K562 treated with DMSO at 1 percent for 48 hours (cell line): ENCODE data around the gene DEUP1. TPM values are rescaled to one million over a fixed set of nuclear protein-coding genes. Genes with fewer than 3 reads are reported as not detected.

Source experiments
- total RNA-seq: library from RNA; unstranded; fragments of 300-600 nt; gene quantifications from 2 replicates; pipeline ENCODE4 v1.2.3, GENCODE V29; 2022; ENCODE audit warnings: low replicate concordance; ENCODE audit errors: extremely low read depth

The DEUP1 gene, protein sequence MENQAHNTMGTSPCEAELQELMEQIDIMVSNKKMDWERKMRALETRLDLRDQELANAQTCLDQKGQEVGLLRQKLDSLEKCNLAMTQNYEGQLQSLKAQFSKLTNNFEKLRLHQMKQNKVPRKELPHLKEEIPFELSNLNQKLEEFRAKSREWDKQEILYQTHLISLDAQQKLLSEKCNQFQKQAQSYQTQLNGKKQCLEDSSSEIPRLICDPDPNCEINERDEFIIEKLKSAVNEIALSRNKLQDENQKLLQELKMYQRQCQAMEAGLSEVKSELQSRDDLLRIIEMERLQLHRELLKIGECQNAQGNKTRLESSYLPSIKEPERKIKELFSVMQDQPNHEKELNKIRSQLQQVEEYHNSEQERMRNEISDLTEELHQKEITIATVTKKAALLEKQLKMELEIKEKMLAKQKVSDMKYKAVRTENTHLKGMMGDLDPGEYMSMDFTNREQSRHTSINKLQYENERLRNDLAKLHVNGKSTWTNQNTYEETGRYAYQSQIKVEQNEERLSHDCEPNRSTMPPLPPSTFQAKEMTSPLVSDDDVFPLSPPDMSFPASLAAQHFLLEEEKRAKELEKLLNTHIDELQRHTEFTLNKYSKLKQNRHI
- total RNA-seq = not detected in 2 replicates

DNA sequence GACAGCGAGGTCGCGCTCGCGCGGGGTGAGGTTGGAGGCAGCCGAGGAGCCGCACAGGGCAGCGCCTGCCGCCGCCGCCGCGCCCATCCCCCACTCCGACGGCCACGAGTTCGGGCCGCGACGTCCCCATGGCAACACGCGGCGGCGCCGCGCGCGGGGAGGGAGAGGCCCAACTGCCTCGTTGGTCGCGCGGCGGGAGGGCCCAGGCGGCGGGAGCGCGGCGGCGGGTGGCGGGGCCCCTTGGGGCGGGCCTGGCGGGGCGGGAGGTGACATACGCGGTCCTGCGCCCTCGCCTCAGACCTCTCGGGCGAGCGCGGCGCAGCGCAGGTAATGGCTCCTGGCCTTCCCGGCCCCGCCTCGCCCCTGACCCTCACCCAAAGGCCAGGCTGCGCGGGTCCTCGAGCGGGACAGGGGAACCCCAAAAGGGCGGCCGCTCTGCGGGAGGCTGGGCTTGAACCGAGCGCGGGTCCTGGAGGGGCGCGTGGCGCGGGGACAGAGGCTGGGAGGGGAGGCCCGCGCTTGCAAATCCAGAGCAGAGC is at the start of gene DEUP1:
Gene DEUP1, plus strand, starts transcription at position 297 of the 539 bp plus-strand sequence. CDS start 1,518 bp downstream, outside the sequence.

Other genes starting within 250 kb of the DEUP1 start
- not detected in 2 replicates for gene SLC36A4, start 132.8 kb upstream of the DEUP1 start, total RNA-seq
- gene SMCO4, start 212.6 kb downstream of the DEUP1 start, total RNA-seq = not detected in 2 replicates